AG10803 (cell line): ENCODE results near the gene BPGM.
"Not testable (repeated sequence)": the region's sequence is repeated elsewhere in the genome, so short reads cannot be mapped to it uniquely, and the experiment has no call there.

ENCODE experiments used
- DNase-seq: peaks from one replicate; pipeline ENCODE4 v3.0.0; 2010; ENCODE audit warnings: low read depth
- H3K4me3 ChIP-seq: 2 replicates; pipeline ENCODE4 v1.5.1; 2011; ENCODE audit warnings: mild to moderate bottlenecking, low read length, control low read depth
- CTCF ChIP-seq: conservative IDR thresholded peaks from 2 replicates; pipeline ENCODE4 v1.5.1; 2011; ENCODE audit warnings: mild to moderate bottlenecking, low read length, control low read depth, inconsistent platforms

The BPGM gene

GRCh38 chr7:134662166-134662870 lies 15.7 kb downstream of the BPGM start:
- TF ChIP-seq CTCF = no peak
- DNase-seq = no peak
- H3K4me3 ChIP-seq = no peak overlapping the region

- no peak overlapping the region for H3K4me3 ChIP-seq
- peak; percentile 33 for DNase-seq
- no peak for TF ChIP-seq CTCF
Observed at GRCh38 chr7:134662871-134663205, 16.2 kb downstream of the BPGM start.

- DNase-seq, H3K4me3 ChIP-seq: not testable (repeated sequence)
Observed at GRCh38 chr7:134665045-134665444, 18.4 kb downstream of the BPGM start.

GRCh38 chr7:134667899-134668298 lies 21.2 kb downstream of the BPGM start:
- no peak for DNase-seq
- H3K4me3 ChIP-seq = no peak overlapping the region
- TF ChIP-seq CTCF = no peak

- H3K4me3 ChIP-seq = no peak overlapping the region
- no peak for DNase-seq
Observed at GRCh38 chr7:134669388-134669787, 22.7 kb downstream of the BPGM start.

GRCh38 chr7:134669845-134670373 lies 23.3 kb downstream of the BPGM start:
- peak; percentile 82 for DNase-seq
- no peak for TF ChIP-seq CTCF
- no peak overlapping the region for H3K4me3 ChIP-seq

More at GRCh38 chr7:134669388-134669787, 22.7 kb downstream of the BPGM start:
- TF ChIP-seq CTCF = no peak

GRCh38 chr7:134671609-134672008 lies 25.0 kb downstream of the BPGM start:
- no peak for DNase-seq
- no peak overlapping the region for H3K4me3 ChIP-seq
- no peak for TF ChIP-seq CTCF
